Activated CD8-positive, alpha-beta T cell treated with anti-CD3 and anti-CD28 coated beads for 36 hours (primary cell): ENCODE results near the gene C2CD5. TPM values are rescaled to one million over a fixed set of nuclear protein-coding genes. Genes with fewer than 3 reads are reported as not detected.

Experiments
- ATAC-seq: fragments of 200-7000 bp; cut with Tn5 transposase; one replicate; pipeline ENCODE4 v1.10.0; 2021; ENCODE audit warnings: mild to moderate bottlenecking, moderate library complexity
- CTCF ChIA-PET: fragments of 350-600 bp; sonication (Branson Sonifier 250); formaldehyde crosslinking; loops from one replicate; lab custom pipeline; 2021; ENCODE audit warnings: antibody characterized with exemption; lab: Charles Lee
- POLR2A ChIA-PET: fragments of 350-600 bp; sonication (Branson Sonifier 250); formaldehyde crosslinking; loops from one replicate; lab custom pipeline; 2021; ENCODE audit warnings: antibody characterized with exemption; lab: Charles Lee
- DNase-seq: peaks from one replicate; pipeline ENCODE4 v3.0.0-alpha.2; 2020
- H3K27ac Mint-ChIP-seq: one replicate; pipeline ENCODE4 v1.8.0; 2021; ENCODE audit warnings: mild to moderate bottlenecking, mixed read lengths
- H3K27me3 Mint-ChIP-seq: one replicate; pipeline ENCODE4 v1.8.0; 2021; ENCODE audit warnings: mixed read lengths
- H3K36me3 Mint-ChIP-seq: one replicate; pipeline ENCODE4 v1.8.0; 2021; ENCODE audit warnings: low read depth, mixed read lengths
- H3K4me1 Mint-ChIP-seq: one replicate; pipeline ENCODE4 v1.8.0; 2021; ENCODE audit warnings: low read depth, mixed read lengths
- H3K4me3 Mint-ChIP-seq: one replicate; pipeline ENCODE4 v1.8.0; 2021; ENCODE audit warnings: mild to moderate bottlenecking, moderate library complexity, mixed read lengths
- H3K9me3 Mint-ChIP-seq: one replicate; pipeline ENCODE4 v1.8.0; 2021; ENCODE audit warnings: mixed read lengths
- CTCF ChIP-seq: fragments of 200-600 bp; IDR thresholded peaks from one replicate; pipeline ENCODE4 v1.8.0; 2022; ENCODE audit warnings: antibody characterized with exemption, mild to moderate bottlenecking
- intact Hi-C: fragments of 100-400 bp; cut with micrococcal nuclease; formaldehyde crosslinking; loops from one replicate; pipeline ENCODE4 v1.10.0; 2022
- total RNA-seq, 2 experiments: library from RNA; stranded (reverse); gene quantifications; one replicate each; pipeline ENCODE4 v1.2.3, GENCODE V29; 2021

C2CD5 gene
- total RNA-seq, 2 experiments from 2014 or later, result 32.4 to 34.1 TPM

- intact Hi-C loops, result no loop called here
- H3K36me3 Mint-ChIP-seq, result peaks cover 18% of the 10 kb centered on the region
Observed at GRCh38 chr12:22518060-22518719, 26.2 kb downstream of the C2CD5 start.

GRCh38 chr12:22514875-22515274 lies 29.5 kb downstream of the C2CD5 start:
- no peaks in the 10 kb centered on the region for H3K4me1 Mint-ChIP-seq
- no peak overlapping the region for H3K27ac Mint-ChIP-seq
- DNase-seq (no peak), ATAC-seq (no peak)
- no peak overlapping the region for H3K4me3 Mint-ChIP-seq
- H3K36me3 Mint-ChIP-seq, result peaks cover 15% of the 10 kb centered on the region
- no peaks in the 10 kb centered on the region for H3K9me3 Mint-ChIP-seq
- TF ChIP-seq CTCF, result no peak
- no peaks in the 10 kb centered on the region for H3K27me3 Mint-ChIP-seq
- ChIA-PET POLR2A (no interaction called here), CTCF (interaction anchor here (1.2 kb wide), 1 partner anchor 9 kb away, joined by 3 read pairs; no protein-coding TSS in a partner anchor)
- intact Hi-C loops, result no loop called here

More at GRCh38 chr12:22518060-22518719, 26.2 kb downstream of the C2CD5 start:
- Mint-ChIP-seq H3K9me3 (no peaks in the 10 kb centered on the region), H3K27me3 (no peaks in the 10 kb centered on the region), H3K4me1 (no peaks in the 10 kb centered on the region), H3K27ac (no peak overlapping the region), H3K4me3 (no peak overlapping the region)
- TF ChIP-seq CTCF, result no peak
- no peak for DNase-seq
- ATAC-seq, result no peak
- ChIA-PET CTCF (interaction anchor here (1.1 to 1.8 kb wide), 2 partner anchors 13 to 20 kb away, joined by 3 to 4 read pairs; no protein-coding TSS in a partner anchor), POLR2A (no interaction called here)

- ChIA-PET CTCF (interaction anchor here (1.0 to 1.2 kb wide), 2 partner anchors 8 to 24 kb away, joined by 3 to 4 read pairs; no protein-coding TSS in a partner anchor), POLR2A (no interaction called here)
- peaks cover 11% of the 10 kb centered on the region for H3K36me3 Mint-ChIP-seq
- intact Hi-C loops, result no loop called here
- no peak for TF ChIP-seq CTCF
- H3K27ac Mint-ChIP-seq, result no peak overlapping the region
- H3K4me1 Mint-ChIP-seq, result no peaks in the 10 kb centered on the region
- H3K9me3 Mint-ChIP-seq, result no peaks in the 10 kb centered on the region
- ATAC-seq (no peak), DNase-seq (no peak)
- no peaks in the 10 kb centered on the region for H3K27me3 Mint-ChIP-seq
- H3K4me3 Mint-ChIP-seq, result no peak overlapping the region
Observed at GRCh38 chr12:22505826-22506225, 38.5 kb downstream of the C2CD5 start.

- DNase-seq (no peak), ATAC-seq (no peak)
- intact Hi-C loops, result no loop called here
- no peak overlapping the region for H3K4me3 Mint-ChIP-seq
- H3K27ac Mint-ChIP-seq, result no peak overlapping the region
- ChIA-PET POLR2A (no interaction called here), CTCF (no interaction called here)
- no peaks in the 10 kb centered on the region for H3K9me3 Mint-ChIP-seq
- no peaks in the 10 kb centered on the region for H3K4me1 Mint-ChIP-seq
- TF ChIP-seq CTCF, result no peak
- no peaks in the 10 kb centered on the region for H3K27me3 Mint-ChIP-seq
- peaks cover 7% of the 10 kb centered on the region for H3K36me3 Mint-ChIP-seq
Observed at GRCh38 chr12:22500100-22500499, 44.2 kb downstream of the C2CD5 start.

- ChIA-PET CTCF (no interaction called here), POLR2A (no interaction called here)
- no peak for ATAC-seq
- Mint-ChIP-seq H3K9me3 (no peaks in the 10 kb centered on the region), H3K27me3 (no peaks in the 10 kb centered on the region), H3K4me1 (no peaks in the 10 kb centered on the region), H3K36me3 (peaks cover 3% of the 10 kb centered on the region), H3K27ac (no peak overlapping the region), H3K4me3 (no peak overlapping the region)
- intact Hi-C loops, result no loop called here
- no peak for TF ChIP-seq CTCF
- no peak for DNase-seq
Observed at GRCh38 chr12:22499445-22499844, 44.9 kb downstream of the C2CD5 start.
